HG03135 (cell line): Measurements from ENCODE around the gene CDCA7L.

Source experiments
- ATAC-seq: cut with Tn5 transposase; IDR thresholded peaks from one replicate; pipeline ENCODE4 v1.9.1; 2021; ENCODE audit warnings: mild to moderate bottlenecking, moderate library complexity; ENCODE audit not compliant: unreplicated experiment

CDCA7L gene, protein sequence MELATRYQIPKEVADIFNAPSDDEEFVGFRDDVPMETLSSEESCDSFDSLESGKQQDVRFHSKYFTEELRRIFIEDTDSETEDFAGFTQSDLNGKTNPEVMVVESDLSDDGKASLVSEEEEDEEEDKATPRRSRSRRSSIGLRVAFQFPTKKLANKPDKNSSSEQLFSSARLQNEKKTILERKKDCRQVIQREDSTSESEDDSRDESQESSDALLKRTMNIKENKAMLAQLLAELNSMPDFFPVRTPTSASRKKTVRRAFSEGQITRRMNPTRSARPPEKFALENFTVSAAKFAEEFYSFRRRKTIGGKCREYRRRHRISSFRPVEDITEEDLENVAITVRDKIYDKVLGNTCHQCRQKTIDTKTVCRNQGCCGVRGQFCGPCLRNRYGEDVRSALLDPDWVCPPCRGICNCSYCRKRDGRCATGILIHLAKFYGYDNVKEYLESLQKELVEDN

DNA sequence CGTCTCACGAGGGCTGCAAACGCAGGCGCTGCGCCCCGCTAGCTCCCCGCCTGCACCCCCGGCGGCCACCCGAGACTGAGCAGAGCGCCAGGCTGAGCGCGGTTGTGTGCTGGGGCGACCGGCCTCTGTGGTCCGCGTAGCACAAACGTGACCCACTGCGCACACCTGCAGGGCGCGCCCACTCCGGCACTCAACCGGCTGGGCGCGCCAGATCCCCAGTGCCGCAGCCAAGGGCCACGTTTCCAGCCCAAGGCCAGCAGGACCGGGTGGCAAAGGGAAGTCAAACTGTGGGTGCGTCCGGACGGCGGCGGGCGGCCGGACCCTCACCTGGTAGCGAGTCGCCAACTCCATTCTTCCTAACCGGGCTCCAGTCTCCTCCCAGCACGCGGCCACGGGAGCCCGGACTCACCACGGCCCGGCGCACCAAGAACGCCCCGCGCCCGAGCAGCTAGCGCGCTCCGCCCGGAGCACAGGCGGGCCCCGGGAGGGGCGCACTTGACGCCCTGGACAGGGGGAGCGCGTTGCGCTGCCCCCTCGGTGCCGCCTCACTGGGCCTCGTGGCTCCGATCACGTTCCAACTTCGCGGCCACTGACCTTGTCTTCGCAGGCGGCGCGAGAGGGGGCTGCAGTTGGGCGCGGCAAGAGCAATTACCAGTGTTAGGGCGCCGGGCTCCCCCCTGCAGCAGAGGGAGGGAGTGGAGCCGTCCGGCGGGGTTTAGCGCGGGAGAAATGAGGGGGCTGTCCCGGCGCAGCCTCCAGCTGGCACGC is at the start of gene CDCA7L:
CDCA7L (minus strand) TSS at position 446 of the 768 bp plus-strand sequence; CDS start at position 351, 95 bp downstream.
- peak; percentile 83 for ATAC-seq

DNA sequence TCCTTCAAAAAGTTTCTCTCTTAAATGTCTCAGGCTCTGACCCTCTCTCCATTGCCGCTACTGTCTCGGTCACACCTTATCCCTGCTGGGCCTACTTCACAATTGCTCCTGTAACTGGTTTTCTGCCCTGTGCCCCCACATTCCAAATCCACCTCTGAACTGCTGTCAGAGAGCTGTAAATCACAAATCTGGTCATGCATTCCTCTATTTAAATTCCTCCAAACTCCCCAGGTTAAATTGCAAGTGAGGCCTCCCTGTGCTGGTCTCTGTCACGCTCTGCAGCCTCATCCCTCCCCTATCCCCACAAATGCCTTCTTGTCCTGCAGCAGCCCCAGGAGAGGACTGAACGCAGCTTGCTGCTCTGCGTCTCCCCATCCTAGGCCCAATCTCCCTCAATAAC is 40.4 kb upstream of the CDCA7L start:
- no peak for ATAC-seq

DNA sequence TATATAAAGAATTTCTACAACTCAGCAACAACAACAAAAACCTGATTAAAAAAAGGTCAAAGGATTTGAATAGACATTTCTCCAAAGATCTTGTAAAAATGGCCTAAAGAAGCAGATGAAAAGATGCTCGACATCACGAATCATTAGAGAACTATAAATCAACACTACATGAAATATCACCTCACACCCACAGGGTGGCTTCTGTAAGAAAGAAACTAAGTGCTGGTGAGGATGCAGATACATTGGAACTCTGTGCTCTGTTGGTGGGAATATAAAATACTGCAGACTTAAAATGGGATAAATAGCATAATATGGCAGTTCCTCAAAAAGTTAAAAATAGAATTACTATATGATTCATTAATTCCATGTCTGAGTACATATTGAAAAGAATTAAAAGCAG is 38.3 kb upstream of the CDCA7L start:
- no peak for ATAC-seq

DNA sequence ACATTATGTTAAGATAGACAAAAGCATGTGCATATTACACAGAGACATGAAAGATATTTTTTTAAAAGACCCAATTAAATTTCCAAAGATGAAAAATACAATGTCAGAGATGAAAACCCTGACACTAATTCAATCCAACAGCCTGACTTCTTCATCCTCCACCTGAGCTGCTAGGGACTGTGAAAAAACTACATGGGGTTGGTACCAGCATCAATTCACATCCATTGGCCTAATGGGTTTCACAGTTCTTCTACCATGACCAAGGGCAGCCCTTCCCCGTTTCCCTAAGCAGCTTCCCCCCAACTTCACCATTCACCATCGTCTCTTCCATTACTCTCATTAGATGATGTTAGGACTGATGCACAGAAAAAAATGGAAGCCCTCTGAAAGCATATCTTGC is 37.4 kb upstream of the CDCA7L start:
- ATAC-seq, result no peak

DNA sequence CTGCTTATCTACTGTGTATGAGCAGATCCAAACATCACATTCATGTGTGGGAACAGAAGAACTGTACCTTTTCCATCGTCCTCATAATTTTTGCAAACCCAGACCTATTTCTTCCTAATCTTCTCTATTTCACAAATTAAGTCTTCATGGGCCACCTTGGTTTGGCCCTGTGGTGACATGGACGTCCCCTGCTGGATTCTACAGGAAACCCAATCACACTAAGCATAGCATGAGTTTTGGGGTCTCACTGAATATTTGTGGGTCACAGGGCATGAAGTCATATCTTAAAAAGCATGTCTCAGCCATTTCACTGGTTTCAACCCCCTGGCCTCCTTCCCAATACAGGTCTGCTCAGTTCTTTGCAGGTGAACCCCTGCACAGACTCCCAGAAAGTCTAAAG is 35.8 kb upstream of the CDCA7L start:
- no peak for ATAC-seq

- ATAC-seq, result no peak
Measured at GRCh38 chr7:21980926-21981500, 35.3 kb upstream of the CDCA7L start.

- ATAC-seq, result no peak
Measured at GRCh38 chr7:21972397-21972784, 26.7 kb upstream of the CDCA7L start.

GRCh38 chr7:21971780-21972396 is 26.2 kb upstream of the CDCA7L start:
- no peak for ATAC-seq

GRCh38 chr7:21969822-21970221 is 24.1 kb upstream of the CDCA7L start:
- ATAC-seq, result no peak

GRCh38 chr7:21967598-21968003 is 21.9 kb upstream of the CDCA7L start:
- ATAC-seq, result no peak

DNA sequence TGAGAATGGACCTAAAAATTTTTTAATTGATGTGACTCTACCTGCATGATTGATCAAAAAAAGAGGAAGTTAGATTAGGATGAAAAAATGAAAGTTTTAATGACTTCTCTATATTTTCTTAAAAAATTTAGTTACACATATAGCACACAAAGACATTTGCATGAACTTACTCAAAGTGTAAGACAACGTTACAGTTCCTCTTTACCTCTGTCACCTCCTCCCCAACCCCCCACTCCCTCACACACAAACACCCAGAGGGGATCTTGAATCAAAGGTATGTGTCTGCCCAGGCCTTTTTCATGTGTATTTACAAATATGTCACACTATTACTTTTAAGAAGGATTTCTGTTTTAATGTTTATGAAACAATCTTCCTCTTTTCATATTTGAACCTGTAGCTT is 20.6 kb upstream of the CDCA7L start:
- peak; percentile 80 for ATAC-seq

GRCh38 chr7:21965291-21965690 is 19.6 kb upstream of the CDCA7L start:
- ATAC-seq, result no peak

- ATAC-seq, result no peak
Measured at GRCh38 chr7:21962677-21963076, 17.0 kb upstream of the CDCA7L start.

- no peak for ATAC-seq
Measured at GRCh38 chr7:21960922-21961321, 15.2 kb upstream of the CDCA7L start.

DNA sequence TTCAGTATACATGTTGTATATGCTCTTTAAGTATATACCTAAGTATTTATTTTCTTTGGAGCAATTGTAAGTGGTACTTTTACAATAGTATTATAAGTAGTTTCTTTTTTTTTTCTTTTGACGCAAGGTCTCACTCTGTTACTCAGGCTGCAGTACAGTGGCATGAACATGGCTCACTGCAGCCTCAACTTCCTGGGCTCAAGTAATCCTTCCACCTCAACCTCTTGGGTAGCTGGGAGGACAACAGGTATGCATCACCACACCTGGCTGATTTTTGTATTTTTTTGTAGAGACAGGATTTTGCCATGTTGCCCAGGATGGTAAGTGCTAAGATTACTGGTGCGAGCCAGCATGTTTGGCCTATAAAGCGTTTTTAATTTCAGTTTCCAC is 13.7 kb upstream of the CDCA7L start:
- ATAC-seq, result no peak

DNA sequence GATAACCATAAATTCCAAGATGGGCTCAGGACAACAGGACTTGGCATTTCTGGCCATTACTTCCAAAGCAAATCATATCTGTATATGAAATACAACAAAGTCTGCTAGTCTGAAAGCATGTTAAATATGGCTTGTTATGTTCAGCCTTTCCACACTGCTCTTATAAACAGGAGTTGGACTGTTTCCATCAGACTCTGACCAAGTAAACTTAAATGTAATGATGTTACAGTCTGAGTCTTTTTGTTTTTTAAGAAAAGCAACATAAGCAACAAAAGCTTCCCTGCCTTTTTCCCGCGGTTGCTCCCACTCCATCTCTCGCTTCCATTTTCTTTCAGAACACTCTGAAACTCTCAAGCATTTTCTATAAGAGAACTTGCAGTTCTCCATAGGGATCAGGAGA is 8.1 kb upstream of the CDCA7L start:
- no peak for ATAC-seq

DNA sequence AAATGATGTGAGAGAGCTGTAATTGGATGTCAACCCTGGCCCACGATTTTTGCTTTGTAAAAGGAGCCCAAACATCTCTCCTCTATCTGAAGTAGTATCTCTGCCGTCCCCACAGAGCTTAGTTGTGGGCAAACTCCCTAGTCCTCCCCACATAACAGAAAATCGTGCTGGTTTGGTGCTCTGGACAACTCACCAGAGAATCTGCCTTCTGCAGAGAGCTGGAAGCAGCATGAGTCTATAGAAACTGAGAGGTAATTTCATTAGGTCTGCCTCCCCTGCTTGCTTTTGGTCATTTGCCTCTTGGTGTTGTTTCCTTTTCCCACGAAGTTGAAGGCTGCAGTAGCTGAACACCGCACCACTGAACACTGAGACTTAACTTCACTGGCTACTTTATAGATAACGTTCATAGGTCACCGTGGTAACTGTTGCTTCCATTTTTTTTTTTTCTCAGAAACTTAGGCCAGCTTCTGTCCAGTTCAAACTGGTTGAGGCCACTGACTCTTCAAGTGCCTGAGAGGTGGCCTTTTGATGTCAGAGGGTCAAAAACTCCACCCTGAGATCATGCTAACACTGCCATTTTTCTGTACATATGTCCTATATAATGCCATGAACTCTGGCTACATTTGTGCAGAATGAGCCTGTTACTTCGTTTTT is 3.3 kb upstream of the CDCA7L start:
- ATAC-seq, result no peak

GRCh38 chr7:21948364-21948763 is 2.7 kb upstream of the CDCA7L start:
- no peak for ATAC-seq

GRCh38 chr7:21947946-21948345 is 2.2 kb upstream of the CDCA7L start:
- ATAC-seq, result no peak

- ATAC-seq, result no peak
Measured at GRCh38 chr7:21947056-21947455, 1.4 kb upstream of the CDCA7L start.

GRCh38 chr7:21946222-21946709 is 567 bp upstream of the CDCA7L start:
- no peak for ATAC-seq
